ENCODE results near the gene LRIG3.
"Not testable (repeated sequence)": the region's sequence is repeated elsewhere in the genome, so short reads cannot be mapped to it uniquely, and the experiment has no call there.

Gene LRIG3

GRCh38 chr12:58920102-58920960 lies at the start of gene LRIG3:
TSS of gene LRIG3 (minus strand) at chr12:58920504. CDS start at chr12:58920235, 269 bp downstream.
- no peak for DNase-seq (ENCODE audit: low read depth in 2 of 2)

- no peak for DNase-seq (ENCODE audit: low read depth in 2 of 2)
Observed at GRCh38 chr12:58969237-58969636, 48.9 kb upstream of the LRIG3 start.

GRCh38 chr12:58967561-58967960 lies 47.3 kb upstream of the LRIG3 start:
- DNase-seq (ENCODE audit: low read depth in 2 of 2) = no peak

- DNase-seq (ENCODE audit: low read depth in 2 of 2) = no peak
Observed at GRCh38 chr12:58966939-58967338, 46.6 kb upstream of the LRIG3 start.

- DNase-seq (ENCODE audit: low read depth in 2 of 2) = no peak
Observed at GRCh38 chr12:58965568-58965967, 45.3 kb upstream of the LRIG3 start.

DNA sequence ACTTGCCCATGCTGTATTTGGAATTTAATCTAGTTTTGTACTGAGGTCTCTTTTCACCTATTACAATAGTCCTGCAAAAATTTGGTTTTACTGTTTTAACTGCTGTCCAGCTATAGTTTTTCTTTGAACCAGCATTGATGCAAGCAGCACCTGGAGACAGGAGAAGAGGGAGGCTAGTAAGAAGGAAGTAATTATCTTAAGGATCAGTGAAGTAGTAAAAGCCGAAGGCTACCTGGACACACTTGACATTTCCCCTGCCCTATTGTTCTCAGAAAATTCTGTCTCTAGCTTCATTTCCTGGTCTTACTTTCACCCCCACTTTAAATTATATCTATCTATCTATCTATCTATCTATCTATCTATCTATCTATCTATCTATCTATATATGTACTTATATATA lies 43.5 kb upstream of the LRIG3 start:
- no peak for DNase-seq (ENCODE audit: low read depth in 2 of 2)

- no peak for DNase-seq (ENCODE audit: low read depth in 2 of 2)
Observed at GRCh38 chr12:58961906-58962305, 41.6 kb upstream of the LRIG3 start.

DNA sequence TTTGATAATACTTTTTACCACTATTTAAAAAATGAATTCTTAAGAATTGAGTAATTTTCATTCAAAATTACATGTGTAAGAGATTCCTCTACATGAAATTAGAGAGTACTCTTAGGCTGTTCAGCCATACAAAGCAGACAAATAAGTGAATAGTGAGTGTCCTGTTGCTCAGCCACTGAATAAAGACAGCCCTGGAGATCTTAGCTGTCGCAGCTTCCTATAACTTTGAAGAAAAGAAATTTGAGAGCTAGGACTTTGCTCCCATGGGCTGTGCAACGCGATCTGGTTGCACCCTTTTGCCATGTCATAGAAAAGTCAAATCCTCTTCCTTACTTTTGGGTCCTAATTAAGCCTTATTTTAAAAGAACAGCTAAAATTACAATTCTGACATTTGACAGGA lies 40.9 kb upstream of the LRIG3 start:
- DNase-seq (ENCODE audit: low read depth in 2 of 2) = no peak

DNA sequence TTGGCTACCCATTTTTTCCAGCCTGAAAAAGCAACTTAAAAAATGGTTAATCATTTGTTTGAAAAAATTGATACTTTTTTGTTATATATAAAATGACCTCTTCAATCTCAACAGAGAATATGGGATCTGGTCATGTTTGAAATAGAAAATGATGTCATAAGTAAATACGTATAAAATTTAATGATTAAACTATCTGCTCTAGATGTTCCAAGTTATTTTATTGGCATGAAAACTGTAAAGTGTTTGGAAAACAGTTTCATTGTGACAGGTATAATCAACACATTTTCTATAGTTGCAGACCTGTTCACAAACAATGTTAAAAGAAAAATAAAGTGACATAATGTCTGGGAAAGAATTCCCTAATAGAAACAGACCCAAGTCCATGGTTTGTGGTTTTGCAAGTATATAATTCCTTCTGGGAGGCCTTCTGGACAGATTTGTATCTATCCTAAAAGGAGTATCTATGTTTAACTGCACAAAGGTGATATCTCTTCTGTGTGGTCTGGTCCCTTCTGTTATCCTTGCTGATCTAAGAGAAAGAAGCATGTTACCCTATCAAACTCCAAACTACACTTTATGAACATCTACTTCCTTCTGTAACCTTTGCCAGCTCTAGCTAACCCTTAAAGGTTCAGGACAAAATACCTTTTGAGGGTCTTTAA lies 39.5 kb upstream of the LRIG3 start:
- no peak for DNase-seq (ENCODE audit: low read depth in 2 of 2)

GRCh38 chr12:58957298-58957697 lies 37.0 kb upstream of the LRIG3 start:
- DNase-seq (ENCODE audit: low read depth in 2 of 2) = no peak

DNA sequence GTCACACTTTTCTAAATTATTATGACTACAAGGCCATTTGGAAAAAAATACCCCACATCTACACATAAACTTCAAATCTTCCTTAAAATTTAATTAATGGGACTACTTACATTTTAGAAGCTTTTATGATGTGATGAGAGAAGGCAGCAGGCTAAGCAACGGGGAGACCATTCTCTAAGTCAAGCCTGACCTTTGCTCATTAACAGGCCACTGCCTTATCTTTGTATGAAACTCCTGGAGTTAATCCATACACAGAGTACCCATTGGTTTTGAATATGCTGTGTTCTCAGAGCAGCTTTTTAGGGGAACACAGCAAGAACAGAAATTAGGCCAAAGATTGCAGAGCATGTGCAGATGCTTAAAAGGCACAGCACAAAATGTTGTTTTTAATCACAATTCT lies 35.5 kb upstream of the LRIG3 start:
- no peak for DNase-seq (ENCODE audit: low read depth in 2 of 2)

DNA sequence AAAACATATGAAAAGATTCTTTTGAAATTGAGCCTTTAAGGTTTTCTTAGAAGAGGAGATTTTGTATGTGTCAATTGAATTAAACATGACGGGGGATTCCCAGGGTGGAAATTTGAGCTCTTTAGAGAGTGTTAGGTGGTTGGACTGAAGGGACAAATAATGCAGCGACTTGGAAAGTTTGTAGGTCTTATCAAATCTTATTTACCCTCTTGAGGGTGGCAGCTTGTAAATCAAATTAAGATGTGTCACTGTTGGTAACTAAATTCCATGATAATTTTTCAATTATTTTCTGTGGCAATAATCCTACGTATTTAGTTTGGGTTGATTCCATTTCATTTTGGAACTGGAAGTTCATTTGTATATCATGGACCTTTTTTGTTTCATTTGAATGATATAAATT lies 33.7 kb upstream of the LRIG3 start:
- no peak for DNase-seq (ENCODE audit: low read depth in 2 of 2)

GRCh38 chr12:58950739-58951100 lies 30.4 kb upstream of the LRIG3 start:
- no peak for DNase-seq (ENCODE audit: low read depth in 2 of 2)

GRCh38 chr12:58949954-58950738 lies 29.8 kb upstream of the LRIG3 start:
- not testable (repeated sequence) for DNase-seq (ENCODE audit: low read depth in 2 of 2)

DNA sequence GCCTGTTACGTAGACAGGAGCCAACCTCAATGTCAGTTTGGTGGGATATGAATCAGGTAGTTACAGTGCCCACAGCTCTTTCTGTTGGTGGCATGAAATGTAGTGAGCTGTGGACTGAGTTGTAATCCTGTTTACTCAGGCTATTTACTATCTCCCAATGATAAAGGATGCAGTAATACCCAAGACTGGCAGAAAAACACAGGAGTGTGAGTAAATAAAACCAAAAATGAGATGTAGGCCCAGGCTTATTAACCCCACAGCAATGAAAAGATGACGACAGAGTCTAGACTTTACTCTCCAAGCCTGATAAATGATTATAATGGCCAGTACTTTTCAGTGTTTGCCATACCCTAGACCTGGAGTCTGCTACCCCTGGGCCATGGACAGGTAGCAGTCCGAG lies 22.8 kb upstream of the LRIG3 start:
- no peak for DNase-seq (ENCODE audit: low read depth in 2 of 2)

DNA sequence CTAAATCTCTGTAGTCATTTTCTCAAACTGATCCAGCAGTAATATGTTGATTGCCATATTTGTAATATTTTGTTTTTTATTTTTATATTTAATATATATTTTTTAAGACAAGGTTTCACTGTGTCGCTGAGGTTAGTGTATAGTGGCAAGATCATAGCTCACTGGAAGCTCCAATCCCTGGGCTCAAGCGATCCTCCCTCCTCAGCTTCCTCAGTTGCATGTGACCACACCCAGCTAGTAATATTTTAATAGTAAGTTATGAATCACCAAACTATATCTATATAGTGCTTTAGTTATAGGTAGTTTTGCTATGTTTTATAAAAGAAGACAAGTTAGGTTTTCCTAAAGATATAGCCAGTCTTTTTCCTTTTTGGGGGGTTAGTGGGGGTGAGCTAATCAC lies 22.0 kb upstream of the LRIG3 start:
- DNase-seq (ENCODE audit: low read depth in 2 of 2) = no peak

DNA sequence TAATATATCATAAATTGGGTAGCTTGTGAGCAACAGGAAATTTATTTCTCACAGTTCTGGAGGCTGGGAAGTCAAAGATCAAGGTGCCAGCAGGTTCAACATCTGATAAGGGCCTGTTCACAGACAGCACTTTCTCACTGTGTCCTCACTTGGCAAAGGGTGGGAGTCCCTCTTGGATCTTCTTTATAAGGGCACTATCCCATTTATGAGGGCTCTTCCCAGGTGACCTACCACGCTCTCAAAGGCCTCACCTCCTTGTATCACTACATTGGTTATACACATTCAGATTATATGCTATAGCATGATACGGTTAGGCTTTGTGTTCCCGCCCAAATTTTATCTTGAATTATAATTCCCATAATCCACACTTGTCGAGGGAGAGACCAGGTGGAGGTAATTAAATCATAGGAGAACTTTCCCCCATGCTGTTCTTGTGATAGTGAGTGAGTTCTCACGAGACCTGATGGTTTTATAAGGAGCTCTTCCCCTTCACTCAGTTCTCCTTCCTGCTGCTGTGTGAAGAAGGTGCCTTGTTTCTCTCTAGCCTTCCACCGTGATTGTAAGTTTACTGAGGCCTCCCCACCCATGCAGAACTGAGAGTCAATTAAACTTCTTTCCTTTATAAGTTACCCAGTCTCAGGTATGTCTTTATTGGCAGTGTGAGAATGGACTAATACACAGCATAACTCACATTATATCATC lies 19.2 kb upstream of the LRIG3 start:
- DNase-seq (ENCODE audit: low read depth in 2 of 2) = no peak

- no peak for DNase-seq (ENCODE audit: low read depth in 2 of 2)
Observed at GRCh38 chr12:58938440-58938839, 18.1 kb upstream of the LRIG3 start.

DNA sequence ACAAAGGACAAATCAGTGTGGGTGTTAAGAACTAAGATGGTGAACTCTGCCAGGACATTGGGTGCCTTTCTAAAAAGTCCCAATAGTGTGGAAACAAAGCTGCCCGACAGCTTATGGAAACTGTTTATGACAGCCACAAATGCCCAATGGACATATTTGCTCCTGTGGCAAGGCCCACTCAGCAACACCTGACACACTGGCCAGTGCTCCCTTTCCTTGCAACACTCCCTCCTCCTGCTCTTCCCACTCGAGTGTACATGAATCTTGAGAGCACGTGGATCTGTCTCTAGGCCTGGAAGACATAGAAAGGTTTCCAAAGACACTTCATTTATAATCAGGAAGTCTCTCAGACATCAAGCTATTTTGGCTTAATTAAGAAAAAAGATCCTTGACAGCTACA lies 14.2 kb upstream of the LRIG3 start:
- no peak for DNase-seq (ENCODE audit: low read depth in 2 of 2)

GRCh38 chr12:58932806-58933681 lies 12.7 kb upstream of the LRIG3 start:
- DNase-seq (ENCODE audit: low read depth in 2 of 2) = no peak

DNA sequence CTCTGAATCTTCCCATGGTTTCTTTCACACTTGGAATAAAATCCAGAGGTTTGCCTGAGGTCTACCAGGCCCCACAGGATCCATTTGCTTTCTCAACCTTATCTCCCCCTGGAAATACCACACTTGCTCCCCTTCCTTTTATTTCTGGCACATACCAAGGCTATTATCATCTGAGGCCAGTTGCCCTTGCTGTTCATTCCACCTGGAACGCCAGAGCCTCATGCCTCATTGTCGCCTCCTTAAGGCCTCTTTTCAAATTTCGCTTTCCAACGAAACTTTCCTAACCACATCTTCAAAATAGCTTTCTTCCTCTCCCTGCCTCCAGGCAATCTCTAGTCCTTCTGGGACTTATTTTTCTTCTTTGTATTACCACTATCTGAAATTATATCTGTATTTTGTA lies 11.2 kb upstream of the LRIG3 start:
- no peak for DNase-seq (ENCODE audit: low read depth in 2 of 2)
